SIG-M5 (cell line): ENCODE data around the gene MROH2A.
"Not testable (repeated sequence)": the region's sequence is repeated elsewhere in the genome, so short reads cannot be mapped to it uniquely, and the experiment has no call there.

Source experiments
- DNase-seq: peaks from one replicate; lab custom pipeline; 2025; lab: John Stamatoyannopoulos, UW

The MROH2A gene

DNA sequence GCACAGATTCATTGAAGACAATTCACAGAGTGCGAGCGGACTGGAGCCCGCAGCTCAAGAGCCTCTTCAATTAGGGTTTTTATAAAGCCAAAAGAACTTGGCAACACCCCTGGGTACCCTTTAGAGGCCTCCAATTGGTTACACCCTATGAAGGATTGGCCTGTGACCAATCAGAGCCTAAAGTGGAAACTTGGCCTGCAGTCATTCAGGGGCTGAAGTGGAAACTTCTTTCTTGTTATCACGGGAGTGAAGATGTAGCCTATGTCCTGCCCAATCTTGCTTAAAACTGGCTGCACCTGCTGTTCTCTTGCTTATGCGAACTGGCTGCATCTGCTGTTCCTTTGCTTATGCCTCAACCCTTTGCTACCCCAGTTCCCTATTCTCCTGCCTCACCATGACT, 78.1 kb downstream of the MROH2A start:
- no peak for DNase-seq

DNA sequence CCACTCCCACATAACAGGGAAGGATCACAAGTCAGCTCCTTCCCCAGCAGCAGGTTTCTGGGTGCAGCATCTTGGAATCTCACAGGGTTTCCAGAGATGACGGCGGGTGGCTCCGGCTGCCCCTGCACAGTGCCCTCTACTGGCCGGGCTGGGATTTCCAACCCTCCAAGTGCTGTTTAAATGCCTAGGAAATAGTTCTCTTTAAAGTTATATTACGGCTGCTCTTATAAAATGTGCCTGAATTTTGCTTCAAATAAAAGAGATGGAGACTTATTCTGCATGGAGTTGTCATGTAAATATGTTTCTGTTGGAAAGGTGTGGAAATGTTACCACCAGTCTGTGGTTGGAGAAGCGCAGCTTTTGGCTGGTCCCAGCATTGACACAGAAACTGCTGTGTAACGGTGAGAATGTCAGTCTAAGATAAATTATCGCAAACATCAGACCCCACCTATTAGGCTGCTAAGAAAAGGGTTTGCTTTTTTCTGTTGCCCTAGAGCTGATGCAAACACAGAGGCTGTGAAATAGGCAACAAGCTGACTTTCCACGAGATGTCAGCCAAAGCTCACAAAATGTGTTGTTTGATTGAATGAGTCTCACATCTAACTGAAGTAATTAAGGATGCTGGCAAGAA, 79.5 kb downstream of the MROH2A start:
- DNase-seq, result no peak

- DNase-seq, result no peak
Measured at GRCh38 chr2:233858331-233858730, 80.2 kb downstream of the MROH2A start.

DNA sequence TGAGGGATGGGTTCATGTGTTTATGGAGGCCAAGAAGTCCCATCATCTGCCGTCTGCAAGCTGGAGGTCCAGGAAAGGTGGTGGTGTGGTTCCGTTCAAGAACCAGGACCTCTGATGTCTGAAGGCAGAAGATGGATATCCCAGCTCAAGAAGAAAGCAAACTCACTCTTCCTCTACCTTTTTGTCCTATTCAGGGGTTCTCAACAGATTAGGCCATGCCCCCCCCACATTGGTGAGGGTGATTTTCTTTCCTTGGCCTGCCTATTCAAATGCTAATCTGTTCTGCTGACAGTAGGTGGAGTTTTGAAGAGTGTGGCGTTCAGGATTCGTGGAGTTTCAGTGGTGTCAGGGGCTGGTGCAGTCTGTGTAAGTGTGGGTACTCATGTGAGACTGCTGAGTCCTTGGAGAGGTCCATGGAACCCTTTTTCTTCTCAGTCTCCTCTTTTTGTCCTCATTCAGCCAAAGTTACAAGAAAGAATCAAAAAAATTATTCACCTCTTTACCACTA, 84.2 kb downstream of the MROH2A start:
- DNase-seq, result no peak

GRCh38 chr2:233865838-233866237, 87.7 kb downstream of the MROH2A start:
- no peak for DNase-seq

DNA sequence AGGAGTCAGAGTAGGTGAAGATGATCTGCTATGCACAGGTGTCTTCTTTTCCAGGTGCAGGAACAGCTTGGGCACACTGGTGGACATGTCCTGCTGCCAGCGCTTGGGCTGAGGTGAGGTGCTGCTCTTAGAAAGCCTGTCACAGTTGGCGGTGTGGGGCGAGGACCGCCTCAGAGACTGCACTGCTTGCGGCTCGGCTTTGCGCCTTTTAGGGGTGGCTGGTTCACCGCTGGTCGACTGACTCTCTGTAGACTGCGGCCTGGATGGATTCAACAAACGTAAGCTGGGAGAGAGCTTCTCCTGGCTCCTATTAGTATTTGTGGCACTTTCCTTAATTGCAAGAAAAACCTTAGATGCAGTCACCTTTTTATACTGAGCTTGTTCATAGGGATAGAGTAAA, 88.3 kb downstream of the MROH2A start:
- DNase-seq, result no peak

- DNase-seq, result no peak
Measured at GRCh38 chr2:233867993-233868532, 89.9 kb downstream of the MROH2A start, which contains the start of gene MSL3B. TSS of gene MSL3B (minus strand) at chr2:233868386.

DNA sequence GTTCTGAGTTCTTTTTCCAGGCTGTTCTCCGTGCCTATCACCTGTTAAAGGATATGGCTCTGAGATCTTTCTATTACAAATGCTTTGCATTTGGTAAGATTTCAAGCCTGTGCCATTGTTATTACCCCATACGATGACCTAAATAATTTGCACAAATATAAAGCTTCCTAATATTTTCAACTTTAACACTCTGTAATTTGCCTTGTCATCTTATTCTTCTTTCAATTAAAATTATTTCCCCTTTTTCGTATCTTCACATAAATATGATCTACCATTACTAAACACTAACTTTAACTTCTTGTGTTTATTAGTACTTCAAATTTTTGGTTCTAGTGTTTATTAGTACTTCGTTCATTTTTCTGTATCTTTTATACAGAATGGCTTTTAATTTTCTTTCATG, 93.3 kb downstream of the MROH2A start:
- no peak for DNase-seq

DNA sequence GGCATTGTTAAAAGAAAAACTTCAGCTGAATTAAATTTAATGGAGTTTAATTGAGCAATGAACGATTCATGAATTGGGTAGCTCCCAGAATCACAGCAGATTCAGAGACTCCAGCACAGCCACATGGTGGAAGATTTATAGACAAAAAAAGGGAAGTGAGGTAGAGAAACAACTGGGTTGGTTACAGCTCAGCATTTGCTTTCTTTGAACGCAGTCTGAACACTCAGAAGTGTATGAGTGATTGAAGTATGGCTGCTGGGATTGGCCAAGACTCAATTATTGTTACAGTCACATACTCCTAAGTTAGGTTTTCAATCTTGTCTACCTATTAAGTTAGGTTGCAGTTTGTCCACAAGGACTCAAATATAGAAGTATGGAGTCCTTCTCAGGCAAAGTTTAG, 94.0 kb downstream of the MROH2A start:
- DNase-seq, result not testable (repeated sequence)

DNA sequence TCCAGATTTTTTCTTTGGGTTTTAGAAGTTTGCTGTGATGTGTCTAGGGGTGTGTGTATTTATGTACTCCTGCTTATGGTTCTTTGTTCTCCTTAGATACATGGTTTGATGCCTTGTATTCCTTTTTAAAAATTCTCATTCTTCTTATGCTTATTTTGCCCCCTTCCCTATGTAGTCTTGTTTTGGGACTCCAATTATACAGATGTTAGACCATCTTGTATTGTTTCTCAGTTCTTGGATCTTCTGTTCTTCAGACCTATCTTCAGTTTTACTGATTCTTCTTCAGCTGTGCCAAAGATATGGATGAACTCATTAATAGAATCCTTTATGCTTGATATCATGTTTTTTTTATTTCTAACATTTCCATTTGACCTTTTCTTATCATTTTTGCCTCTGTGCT, 104.2 kb downstream of the MROH2A start:
- no peak for DNase-seq
